Activated CD4-positive, alpha-beta T cell treated with anti-CD3 and anti-CD28 coated beads, Interleukin-2, Interleukin-4, amounts not matched to agents 100 ng/mL and 50 ng/mL, durations not matched to agents 16 hours and 8 hours (primary cell): Measurements from ENCODE around the gene GRK1.

Experiments used
- DNase-seq: peaks from one replicate; pipeline ENCODE4 v3.0.0-alpha.2; 2020; ENCODE audit warnings: low spot score

The GRK1 gene

DNA sequence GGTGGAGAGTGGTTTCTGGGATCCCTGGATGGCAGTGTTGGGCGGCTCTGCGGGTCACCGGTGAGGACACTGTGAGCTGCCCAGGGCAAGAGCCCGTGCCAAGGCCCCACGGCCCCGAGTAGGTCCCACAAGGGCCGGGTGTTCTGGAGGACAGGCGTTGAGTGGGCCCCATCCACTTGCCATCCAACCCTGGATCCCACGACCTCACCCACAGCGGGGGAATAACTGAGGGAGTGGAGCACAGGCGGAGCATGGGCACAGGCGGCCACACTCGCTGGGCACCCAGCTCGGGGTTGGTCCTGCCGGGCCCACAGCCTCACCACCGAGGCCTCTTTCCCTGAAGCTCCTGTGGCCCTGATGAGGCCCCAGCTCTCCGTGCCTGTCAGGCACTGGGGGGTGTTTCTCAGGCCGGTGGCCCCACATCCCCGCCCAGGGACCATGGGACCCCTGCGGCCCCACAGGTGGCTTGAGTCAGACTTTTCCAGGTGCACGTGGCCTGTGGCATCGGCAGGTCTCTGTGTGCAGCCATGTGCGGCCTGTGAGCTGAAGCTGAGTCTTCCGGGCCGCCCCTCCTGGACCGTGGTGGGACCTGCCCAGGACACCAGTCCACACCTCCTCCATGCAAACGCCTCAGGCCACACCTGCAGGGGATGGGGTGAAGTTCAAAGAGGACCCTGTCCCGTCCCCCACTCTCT is 108.6 kb downstream of the GRK1 start:
- DNase-seq: no peak

- DNase-seq: no peak
These were observed 109.5 kb downstream of the GRK1 start for GRCh38 chr13:113776231-113777125.

GRCh38 chr13:113777311-113778260 is 110.6 kb downstream of the GRK1 start:
- DNase-seq: no peak

DNA sequence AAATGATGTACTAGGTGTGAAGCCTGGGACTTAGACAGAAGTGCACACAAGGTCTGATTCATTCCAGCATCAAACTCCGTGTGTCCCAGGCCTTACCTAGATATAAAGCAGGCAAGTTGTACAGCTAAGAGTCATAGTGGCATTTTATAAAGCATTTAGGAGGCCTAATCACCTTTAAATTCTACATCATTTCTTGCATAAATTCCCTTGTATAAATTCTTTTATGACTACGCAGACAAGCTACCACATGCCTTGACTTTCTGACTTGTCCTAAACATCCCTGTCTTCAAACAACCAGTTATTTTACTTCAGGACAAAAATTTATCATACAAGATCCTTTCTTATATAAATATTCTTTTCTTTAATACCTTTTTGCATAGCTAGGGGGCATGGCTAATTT is 114.6 kb downstream of the GRK1 start:
- DNase-seq: no peak

DNA sequence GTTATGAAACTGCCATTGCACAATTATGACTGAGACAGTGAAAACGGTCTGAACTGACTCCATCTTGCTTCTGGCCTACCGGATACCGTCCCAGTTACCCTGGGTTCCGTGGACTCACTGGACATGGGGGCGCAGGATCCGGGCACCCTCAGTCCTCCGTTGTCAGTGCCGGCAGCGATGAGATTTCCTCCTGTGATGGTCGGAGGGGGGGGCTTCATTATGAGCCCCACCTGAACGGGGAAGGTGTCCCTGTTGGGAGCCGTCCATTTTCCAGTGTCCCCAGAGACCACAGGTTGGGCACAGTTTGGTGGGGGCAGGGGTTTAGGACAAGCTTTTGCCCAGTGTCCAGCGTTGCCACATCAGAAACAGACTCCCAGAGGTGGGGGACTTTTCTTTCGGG is 115.5 kb downstream of the GRK1 start:
- no peak for DNase-seq

- no peak for DNase-seq
These were observed 116.3 kb downstream of the GRK1 start for GRCh38 chr13:113783200-113783881.

- DNase-seq: no peak
These were observed 117.1 kb downstream of the GRK1 start for GRCh38 chr13:113783966-113784644.

- DNase-seq: no peak
These were observed 117.6 kb downstream of the GRK1 start for GRCh38 chr13:113784645-113785024.

GRCh38 chr13:113785051-113786010 is 118.3 kb downstream of the GRK1 start:
- no peak for DNase-seq

DNA sequence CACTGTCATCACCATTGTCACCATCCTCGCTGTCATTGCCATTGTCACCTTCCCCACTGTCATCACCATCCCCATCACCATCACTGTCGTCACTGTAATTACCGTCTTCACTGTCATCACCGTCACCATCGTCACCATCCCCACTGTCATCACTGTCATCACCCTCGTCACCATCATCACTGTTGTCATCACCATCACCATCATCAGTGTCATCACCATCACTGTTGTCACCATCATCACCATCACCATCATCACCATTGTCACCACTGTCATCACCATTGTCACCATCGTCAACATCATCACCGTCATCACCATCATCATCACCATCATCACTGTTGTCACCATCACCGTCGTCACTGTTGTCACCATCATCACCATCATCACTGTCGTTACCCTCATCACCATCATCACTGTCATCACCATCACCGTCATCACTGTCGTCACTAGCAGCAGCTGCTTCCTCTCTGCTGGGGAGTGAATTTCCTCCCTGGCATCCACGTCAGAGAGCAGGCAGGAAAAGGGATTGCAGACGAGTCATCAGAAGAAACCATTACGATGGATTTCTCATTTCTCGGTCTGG is 119.3 kb downstream of the GRK1 start:
- no peak for DNase-seq
